Suprapubic skin (tissue), 4 donors: ENCODE results near the gene CLASP1. TPM values are rescaled to one million over a fixed set of nuclear protein-coding genes. Genes with fewer than 3 reads are reported as not detected.

ENCODE experiments used
- DNase-seq, 2 donors: peaks; one replicate each; pipeline ENCODE4 v3.0.0-alpha.2; 2019; ENCODE audit warnings: low spot score in 2 of 2
- H3K27ac ChIP-seq: fragments of 200-600 bp; sonication (generic); one replicate; pipeline ENCODE4 v1.5.1; 2019
- H3K27me3 ChIP-seq: fragments of 200-600 bp; sonication (generic); one replicate; pipeline ENCODE4 v1.5.1; 2019
- H3K36me3 ChIP-seq: fragments of 200-600 bp; sonication (generic); one replicate; pipeline ENCODE4 v1.5.1; 2019
- H3K4me1 ChIP-seq: fragments of 200-600 bp; sonication (generic); one replicate; pipeline ENCODE4 v1.5.1; 2019
- H3K4me3 ChIP-seq: fragments of 200-600 bp; sonication (generic); one replicate; pipeline ENCODE4 v1.5.1; 2019; ENCODE audit warnings: mild to moderate bottlenecking
- H3K9me3 ChIP-seq: fragments of 200-600 bp; sonication (generic); one replicate; pipeline ENCODE4 v1.5.1; 2019
- CTCF ChIP-seq, 2 donors: fragments of 200-600 bp in 1 of 2; fragments of 450-650 bp in 1 of 2; sonication (generic) in 1 of 2; IDR thresholded peaks; one replicate each; pipeline ENCODE4 v1.5.1; 2016 to 2019; ENCODE audit warnings: antibody characterized with exemption in 2 of 2, mild to moderate bottlenecking in 1 of 2, moderate library complexity in 1 of 2
- EP300 ChIP-seq: sonication (generic); formaldehyde crosslinking; IDR thresholded peaks from one replicate; pipeline ENCODE4 v1.6.1; 2017; ENCODE audit warnings: antibody characterized with exemption
- POLR2A ChIP-seq, 2 donors: fragments of 450-650 bp; IDR thresholded peaks; one replicate each; pipeline ENCODE4 v1.6.1; 2017; ENCODE audit warnings: antibody characterized with exemption in 2 of 2, mild to moderate bottlenecking in 2 of 2, moderate library complexity in 2 of 2
- POLR2AphosphoS5 ChIP-seq, 3 donors: sonication (generic); formaldehyde crosslinking; IDR thresholded peaks; one replicate each; pipeline ENCODE4 v1.6.1; 2017; ENCODE audit warnings: antibody characterized with exemption in 3 of 3
- whole genome bisulfite sequencing: methylation state at CpG from one replicate; pipeline ENCODE4 v1.1.5; 2018; 5-methylcytosine and 5-hydroxymethylcytosine counted together
- total RNA-seq, 4 donors: library from RNA; depleted of rRNA; stranded (reverse); fragments of >200 nt; gene quantifications; one replicate each; pipeline ENCODE4 v1.1.0, GENCODE V29; 2016

CLASP1 gene
- total RNA-seq, 4 donors from 2014 or later = 53.3 to 99.5 (median 67.6) TPM

DNA sequence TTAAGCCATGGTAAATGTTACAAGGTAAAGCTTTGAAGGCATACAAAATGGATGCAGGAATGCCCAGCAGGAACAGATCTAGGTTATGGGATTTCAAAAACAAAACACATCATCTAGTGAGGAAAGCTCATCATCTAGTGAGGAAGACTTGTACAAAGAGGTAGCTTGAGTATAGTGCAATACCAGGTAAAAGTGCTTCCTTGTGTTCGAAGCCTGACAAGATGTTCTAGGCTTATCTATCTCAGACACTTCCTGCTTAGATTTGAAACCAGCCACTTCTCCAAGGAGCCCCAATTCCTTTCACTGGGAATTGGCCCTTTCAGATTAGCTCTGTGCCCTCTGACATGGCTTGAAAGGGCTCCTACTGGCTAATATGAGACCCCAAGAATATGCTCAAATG lies 73.0 kb downstream of the CLASP1 start:
- Histone ChIP-seq H3K36me3 (no peaks in the 10 kb centered on the region), H3K4me1 (peaks cover 5% of the 10 kb centered on the region), H3K9me3 (no peaks in the 10 kb centered on the region), H3K27me3 (no peaks in the 10 kb centered on the region), H3K27ac (no peak overlapping the region), H3K4me3 (no peak overlapping the region)
- no peak for DNase-seq
- WGBS = 90% methylated on average over 1 of the region's 1 CpG
- no peak for TF ChIP-seq EP300
- TF ChIP-seq POLR2A (IDR thresholded peaks at IDR 0.05) = no peak
- TF ChIP-seq POLR2AphosphoS5 (IDR thresholded peaks at IDR 0.05) = no peak
- no peak for TF ChIP-seq CTCF (IDR thresholded peaks at IDR 0.05)

GRCh38 chr2:121575800-121576199 lies 73.5 kb downstream of the CLASP1 start:
- Histone ChIP-seq H3K36me3 (no peaks in the 10 kb centered on the region), H3K4me3 (no peak overlapping the region), H3K9me3 (no peaks in the 10 kb centered on the region), H3K27ac (no peak overlapping the region), H3K4me1 (peaks cover 5% of the 10 kb centered on the region), H3K27me3 (no peaks in the 10 kb centered on the region)
- TF ChIP-seq CTCF (IDR thresholded peaks at IDR 0.05) (no peak), POLR2AphosphoS5 (IDR thresholded peaks at IDR 0.05) (no peak), POLR2A (IDR thresholded peaks at IDR 0.05) (no peak), EP300 (no peak)
- DNase-seq = no peak
- 93% methylated on average over 3 of the region's 3 CpGs for WGBS

DNA sequence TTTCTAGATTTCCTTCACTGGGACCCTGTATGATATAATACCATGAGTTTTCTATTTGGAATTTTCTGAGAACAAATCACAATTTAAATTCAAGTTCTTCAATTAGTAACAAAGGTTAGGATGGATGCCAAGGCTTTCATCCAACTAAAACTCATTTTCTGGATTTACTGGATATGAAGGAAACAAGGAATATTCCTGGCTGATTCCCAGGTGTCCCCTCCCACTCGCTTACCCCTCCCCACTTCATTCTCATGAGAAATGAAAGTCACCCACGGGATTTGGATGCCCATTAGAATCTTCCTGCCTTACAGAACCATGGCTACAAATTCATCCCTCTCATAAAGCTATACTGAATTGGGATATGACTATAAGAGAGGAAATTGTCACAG lies 78.6 kb downstream of the CLASP1 start:
- 39% methylated on average over 2 of the region's 2 CpGs for WGBS
- no peaks in the 10 kb centered on the region for H3K36me3 ChIP-seq
- DNase-seq = no peak

GRCh38 chr2:121570036-121570666 lies 79.1 kb downstream of the CLASP1 start:
- 77% methylated on average over 2 of the region's 2 CpGs for WGBS
- H3K36me3 ChIP-seq = no peaks in the 10 kb centered on the region

More for the DNA sequence above, 78.6 kb downstream of the CLASP1 start:
- H3K4me1 ChIP-seq = peaks cover 13% of the 10 kb centered on the region
- H3K4me3 ChIP-seq = no peak overlapping the region
- TF ChIP-seq POLR2AphosphoS5 (IDR thresholded peaks at IDR 0.05) = no peak
- TF ChIP-seq EP300 = no peak
- no peak for TF ChIP-seq CTCF (IDR thresholded peaks at IDR 0.05)
- no peak for TF ChIP-seq POLR2A (IDR thresholded peaks at IDR 0.05)
- no peak overlapping the region for H3K27ac ChIP-seq
- H3K9me3 ChIP-seq = no peaks in the 10 kb centered on the region
- H3K27me3 ChIP-seq = no peaks in the 10 kb centered on the region

More at GRCh38 chr2:121570036-121570666, 79.1 kb downstream of the CLASP1 start:
- TF ChIP-seq POLR2A (IDR thresholded peaks at IDR 0.05) (no peak), CTCF (IDR thresholded peaks at IDR 0.05) (no peak), EP300 (no peak), POLR2AphosphoS5 (IDR thresholded peaks at IDR 0.05) (no peak)
- Histone ChIP-seq H3K4me3 (no peak overlapping the region), H3K27me3 (no peaks in the 10 kb centered on the region), H3K9me3 (no peaks in the 10 kb centered on the region), H3K4me1 (peaks cover 18% of the 10 kb centered on the region), H3K27ac (no peak overlapping the region)
- DNase-seq = no peak
